NCI-H510A treated with DMSO at 0.1 percent for 48 hours (cell line): ENCODE data around the gene FUS.
A peak's percentile ranks its signal among the peaks of the same experiment; 100 is the strongest.
"Not testable (repeated sequence)": the region's sequence is repeated elsewhere in the genome, so short reads cannot be mapped to it uniquely, and the experiment has no call there.

ENCODE experiments used
- DNase-seq: peaks from one replicate; lab custom pipeline; 2025; lab: John Stamatoyannopoulos, UW

FUS gene

DNA sequence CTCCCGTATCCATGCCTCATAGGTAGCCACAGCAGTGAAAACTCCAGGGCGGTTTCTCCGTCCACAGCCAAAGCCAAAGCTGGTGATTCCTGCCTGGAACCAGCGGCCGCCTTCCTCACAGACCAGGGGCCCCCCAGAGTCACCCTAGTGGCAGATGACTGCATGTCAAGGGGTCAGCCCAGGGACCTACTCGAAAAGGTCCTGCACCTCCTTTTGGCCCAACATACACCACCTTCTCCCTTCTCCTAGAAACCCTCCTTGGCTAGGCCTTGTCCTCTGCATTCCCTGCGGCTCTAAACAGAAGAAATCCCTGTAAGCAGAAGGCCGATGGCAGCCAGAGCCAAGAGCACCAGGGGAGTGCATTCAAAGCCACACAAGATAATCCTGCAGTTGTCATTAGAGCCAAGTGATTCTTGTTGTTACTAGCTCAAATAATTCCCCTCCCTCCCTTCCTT, 36.2 kb upstream of the FUS start:
- no peak for DNase-seq

DNA sequence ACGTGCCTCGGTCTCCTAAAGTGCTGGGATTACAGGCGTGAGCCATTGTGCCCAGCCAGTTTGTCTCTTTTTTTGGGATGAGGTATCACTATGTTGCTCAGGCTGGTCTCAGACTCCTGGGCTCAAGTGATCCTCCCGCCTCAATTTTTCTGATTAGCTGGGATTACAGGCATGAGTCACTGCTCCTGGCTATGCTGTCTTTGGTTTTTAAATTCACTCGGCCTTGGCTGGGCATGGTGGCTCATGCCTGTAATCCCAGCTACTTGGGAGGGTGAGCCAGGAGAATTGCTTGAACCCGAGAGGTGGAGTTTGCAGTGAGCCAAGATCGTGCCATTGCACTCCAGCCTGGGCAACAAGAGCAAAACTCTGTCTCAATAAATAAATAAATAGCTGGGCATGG, 35.5 kb upstream of the FUS start:
- DNase-seq: not testable (repeated sequence)

DNA sequence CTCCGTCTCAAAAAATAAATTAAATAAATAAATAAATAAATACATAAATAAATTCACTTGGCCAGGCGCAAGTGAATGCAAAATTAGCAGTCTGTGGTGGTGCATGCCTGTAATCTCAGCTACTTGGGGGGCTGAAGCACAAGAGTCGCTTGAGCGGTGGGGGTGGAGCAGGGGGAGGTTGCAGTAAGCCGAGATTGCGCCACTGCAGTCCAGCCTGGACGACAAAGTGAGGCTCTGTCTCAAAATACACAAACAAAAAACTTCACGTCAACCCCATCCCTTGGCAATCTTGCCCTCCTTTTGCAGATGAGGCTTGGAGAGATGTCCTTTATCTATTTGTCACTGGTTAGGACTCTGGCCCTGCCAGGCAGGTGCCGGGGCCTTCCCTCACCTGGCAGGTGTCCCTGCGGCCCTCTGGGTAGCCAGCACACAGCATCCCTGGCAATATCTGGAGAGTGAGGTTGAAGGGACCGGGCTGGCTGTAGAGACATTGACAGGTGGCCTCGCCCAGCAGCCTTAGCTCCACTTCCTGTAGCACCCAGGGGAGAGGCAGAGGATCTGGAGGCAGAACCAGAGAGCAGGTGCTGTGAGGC, 34.4 kb upstream of the FUS start:
- peak; percentile 62 for DNase-seq

DNA sequence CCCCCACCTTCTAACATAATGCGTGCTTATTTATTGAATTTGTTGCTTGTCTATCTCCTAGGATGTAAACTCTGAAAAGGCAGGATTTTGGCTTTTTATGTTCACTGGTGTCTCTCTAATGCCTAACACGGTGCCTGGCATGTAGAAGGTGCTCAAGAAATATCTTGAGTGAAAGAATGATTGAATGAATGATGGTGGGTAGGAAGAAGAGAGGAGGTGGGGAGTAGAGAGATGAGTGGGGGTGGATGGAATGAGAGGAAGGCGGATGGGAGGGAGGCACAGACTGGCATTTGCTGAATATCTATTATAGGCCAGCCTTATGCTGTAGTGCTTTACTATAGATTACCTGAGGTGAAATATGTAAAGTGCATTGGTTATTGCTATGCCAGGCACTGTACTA, 32.4 kb upstream of the FUS start:
- no peak for DNase-seq

DNA sequence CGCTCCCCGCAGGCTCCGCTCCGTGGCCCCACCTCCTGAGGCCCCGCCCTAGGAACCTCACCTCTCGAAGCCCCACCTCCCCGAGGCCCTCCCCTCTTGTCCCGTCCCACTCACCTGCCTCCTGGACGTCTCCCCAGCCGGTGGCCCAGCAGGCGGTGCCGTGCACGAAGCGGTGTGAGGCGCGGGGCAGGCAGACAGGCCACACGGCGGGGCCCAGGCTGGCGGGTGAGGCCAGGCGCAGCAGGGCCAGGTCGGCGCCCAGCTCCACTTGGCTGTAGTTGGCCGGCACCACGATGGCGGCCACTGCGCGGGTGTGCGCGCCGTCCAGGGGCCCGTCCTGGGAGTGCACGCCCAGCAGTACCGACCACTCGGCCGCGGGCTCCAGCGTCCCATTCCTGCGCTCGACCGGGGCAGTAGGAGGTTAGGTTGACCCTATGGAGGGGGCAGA, 31.6 kb upstream of the FUS start:
- no peak for DNase-seq

DNA sequence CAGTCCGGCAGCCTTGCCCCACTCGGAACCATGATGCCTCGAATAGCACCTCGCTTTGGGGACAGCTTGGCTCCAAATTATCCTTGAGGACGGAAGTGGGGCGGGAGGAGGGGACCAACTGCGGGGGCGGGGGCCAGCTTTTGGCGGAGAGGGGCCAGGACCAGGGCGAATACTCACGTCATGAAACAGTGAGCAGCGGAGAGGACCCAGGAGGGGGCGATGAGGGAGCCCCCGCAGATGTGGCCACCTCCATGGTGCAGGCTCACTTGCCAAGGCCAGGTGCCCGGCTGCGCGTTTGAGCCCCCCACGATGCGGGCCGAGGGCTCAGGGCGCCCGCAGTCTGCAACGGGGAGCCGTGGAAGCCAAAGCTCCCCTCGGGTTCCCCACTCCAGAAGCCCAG, 31.0 kb upstream of the FUS start:
- no peak for DNase-seq

DNA sequence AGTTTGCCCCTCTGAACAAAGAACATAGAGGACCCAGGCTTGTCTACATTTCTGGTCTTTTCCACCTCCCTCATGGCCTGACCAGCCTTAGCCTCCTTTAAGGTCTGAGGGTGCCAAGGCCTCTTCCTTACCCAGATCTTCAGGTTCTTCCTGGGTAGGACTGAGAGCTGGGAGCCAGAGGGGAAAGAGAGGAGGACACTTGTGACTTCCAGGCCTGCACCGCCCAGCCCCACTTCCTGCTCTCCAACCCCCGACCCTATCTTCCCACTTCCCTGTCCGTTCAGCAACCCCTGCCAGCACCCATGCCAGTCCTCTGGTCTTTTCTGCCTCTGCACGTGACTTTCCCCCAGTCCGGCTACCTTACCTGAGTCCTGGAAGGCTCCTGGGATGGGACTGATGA, 30.6 kb upstream of the FUS start:
- no peak for DNase-seq

DNA sequence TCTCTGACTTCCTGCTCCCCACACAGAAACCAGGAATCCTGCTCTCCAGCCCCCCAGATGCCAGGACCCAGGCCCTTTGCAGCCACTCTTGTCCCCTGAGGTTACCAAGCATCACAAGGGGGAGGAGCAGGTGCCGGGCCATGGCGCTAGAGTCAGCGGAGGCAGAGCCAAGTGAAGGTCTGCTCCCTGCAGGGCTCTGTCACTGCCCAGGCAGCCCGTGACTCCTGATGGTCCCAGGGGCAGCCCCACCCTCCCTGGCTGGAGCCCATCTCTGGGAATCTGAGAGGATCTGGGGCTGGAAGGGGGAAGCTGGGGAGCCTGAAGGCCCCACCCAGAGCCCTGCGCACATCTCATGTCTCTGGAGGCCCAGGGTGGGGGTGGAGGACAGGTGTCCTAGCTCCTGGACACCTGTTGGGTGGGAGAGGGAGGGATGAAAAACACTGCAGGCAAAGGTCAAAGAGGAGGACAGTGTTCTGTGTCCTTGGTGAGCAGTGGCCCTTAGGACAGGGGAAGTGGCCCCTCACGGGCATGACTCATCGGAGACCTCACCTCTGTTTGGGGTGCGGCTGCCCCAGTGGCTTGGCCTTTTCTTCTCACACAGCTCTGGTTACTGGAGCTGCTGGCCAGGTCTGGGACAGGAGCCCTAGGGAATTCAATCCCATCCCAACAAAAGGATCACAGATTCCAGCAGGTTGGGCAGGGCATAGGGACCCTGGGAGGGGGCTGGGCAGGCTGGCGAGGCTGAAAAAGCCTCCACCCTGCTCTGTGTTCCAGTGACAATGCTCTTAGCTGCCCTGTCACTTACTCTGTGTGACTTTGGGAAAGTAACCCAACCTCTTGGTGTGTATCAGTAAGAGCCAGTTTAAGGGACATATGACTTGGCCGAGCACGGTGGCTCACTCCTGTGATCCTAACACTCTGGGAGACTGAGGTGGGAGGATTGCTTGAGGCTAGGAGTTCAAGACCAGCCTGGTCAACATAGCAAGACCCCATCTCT, 29.7 kb upstream of the FUS start, which contains the start of gene PRSS36:
TSS of gene PRSS36 (minus strand) at position 173 of the 997 bp plus-strand sequence. CDS start at position 142, 31 bp downstream.
- no peak for DNase-seq

DNA sequence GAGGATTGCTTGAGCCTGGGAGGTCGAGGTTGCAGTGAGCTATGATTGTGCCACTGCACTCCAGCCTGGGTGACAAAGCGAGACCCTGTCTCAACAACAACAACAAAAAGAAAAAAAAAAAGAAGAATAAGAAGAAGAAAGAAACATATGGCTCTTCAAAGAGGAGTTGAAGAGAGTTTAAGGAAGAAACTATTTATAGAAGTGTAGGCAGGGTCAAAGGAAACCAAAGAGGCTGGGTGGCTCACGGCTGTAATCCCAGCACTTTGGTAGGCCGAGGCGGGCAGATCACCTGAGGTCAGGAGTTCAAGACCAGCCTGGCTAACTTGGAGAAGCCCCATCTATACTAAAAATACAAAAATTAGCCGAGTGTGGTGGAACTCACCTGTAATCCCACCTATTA, 29.0 kb upstream of the FUS start:
- DNase-seq: not testable (repeated sequence)

DNA sequence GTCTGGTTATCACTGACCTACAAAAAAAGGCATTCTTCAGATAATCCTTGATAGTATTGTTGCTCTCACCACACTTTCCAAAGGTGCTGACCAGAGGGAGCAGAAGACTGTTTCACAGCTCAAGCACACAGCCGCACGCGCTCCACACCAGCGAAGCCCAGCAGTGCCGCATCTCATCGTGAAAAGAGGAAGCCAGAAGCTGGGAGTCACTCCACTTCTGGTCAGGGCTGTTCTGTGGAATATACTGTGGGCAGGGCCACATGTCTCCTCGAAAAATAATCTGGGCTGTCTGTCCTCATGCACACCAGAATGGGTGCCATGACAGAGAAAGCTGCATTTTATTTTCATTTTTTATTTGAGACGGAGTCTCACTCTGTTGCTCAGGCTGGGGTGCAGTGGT, 22.8 kb upstream of the FUS start:
- no peak for DNase-seq

DNA sequence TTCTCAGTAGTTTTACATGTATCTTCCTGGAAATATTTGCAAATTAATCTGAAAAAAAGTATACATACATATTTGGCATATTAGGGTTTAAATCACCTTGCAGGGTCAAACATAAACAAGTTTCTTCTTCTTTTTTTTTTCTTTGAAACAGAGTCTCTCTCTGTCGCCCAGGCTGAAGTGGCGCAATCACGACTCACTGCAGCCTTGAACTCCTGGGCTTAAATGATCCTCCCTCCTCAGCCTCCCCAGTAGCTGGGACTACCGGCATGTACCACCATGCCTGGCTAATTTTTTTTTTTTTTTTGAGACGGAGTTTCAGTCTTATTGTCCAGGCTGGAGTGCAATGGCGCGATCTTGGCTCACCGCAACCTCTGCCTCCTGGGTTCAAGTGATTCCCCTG, 12.6 kb upstream of the FUS start:
- DNase-seq: no peak

DNA sequence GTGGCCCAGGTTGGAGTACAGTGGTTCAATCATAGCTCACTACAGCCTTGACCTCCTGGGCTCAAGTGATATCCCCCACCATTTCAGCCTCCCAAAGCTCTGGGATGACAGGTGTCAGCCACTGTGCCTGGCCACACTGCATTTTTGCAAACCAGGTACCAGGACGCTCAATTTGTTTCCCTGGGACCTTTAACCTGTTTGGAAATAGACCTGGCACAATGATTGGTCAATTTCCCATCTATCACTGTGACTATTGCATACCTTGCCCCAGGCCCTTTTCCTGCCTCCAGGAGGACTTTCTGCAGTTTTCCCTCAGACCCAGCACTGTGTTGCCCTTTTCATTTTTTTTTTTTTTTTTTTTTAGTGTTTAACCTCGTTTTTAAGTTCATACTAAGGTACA, 11.1 kb upstream of the FUS start:
- no peak for DNase-seq

DNA sequence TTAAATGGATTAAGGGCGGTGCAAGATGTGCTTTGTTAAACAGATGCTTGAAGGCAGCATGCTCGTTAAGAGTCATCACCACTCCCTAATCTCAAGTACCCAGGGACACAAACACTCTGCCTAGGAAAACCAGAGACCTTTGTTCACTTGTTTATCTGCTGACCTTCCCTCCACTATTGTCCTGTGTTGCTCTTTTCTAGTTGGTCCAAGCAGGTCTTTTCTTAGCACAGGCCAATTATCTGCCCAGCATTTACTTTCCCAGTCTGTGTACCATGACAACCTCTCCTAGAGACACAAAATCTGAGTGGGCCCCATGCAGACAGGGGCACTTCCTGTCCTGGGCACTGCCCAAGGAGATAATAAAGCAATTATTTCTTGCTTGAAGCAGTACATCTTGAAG, 9.9 kb upstream of the FUS start:
- peak; percentile 29 for DNase-seq

DNA sequence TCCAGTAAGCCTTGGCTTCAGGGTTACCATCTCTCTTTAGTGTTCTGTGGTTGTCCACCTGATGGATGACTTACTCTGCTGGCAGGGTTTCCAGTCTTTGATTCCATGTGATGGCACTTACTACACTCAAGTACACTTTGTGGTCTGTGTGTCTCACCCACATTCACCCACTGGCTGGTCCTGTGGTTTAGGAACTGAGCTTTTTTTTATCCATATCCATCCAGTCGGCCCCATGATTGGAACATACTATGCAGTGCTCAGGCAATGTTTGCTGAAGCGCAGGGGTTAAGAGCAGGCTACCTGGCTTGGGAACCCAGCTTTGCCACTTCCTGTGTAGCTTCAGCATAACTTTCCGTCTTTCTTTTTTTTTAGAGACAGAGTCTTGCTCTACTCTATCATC, 2.8 kb upstream of the FUS start:
- DNase-seq: peak; percentile 23

DNA sequence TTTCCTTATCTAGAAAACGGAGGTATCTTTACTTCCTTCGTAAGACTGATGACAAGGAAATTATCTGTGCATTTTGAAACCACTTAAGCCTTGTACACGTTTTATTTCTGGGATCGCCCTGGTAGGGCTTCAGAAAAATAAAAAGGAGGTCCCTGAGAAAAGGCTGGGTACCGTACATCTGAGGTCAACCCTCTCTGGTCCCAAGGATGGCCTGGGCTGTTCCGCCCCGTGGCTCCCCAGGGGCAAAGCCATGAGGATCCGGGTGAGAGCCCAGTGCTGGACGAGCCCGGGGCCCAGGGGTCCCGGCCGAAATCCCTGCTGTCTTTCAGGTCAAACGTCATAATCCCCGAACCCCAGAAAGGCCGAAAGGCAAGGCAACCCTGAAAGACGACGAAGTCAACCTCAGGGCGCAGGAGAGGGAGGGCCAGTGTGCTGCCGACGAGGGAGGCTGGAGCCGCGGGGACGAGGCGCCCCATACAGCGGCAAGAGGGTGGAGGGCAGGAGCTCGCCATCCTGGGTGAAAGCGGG, 656 bp upstream of the FUS start:
- DNase-seq: no peak

DNA sequence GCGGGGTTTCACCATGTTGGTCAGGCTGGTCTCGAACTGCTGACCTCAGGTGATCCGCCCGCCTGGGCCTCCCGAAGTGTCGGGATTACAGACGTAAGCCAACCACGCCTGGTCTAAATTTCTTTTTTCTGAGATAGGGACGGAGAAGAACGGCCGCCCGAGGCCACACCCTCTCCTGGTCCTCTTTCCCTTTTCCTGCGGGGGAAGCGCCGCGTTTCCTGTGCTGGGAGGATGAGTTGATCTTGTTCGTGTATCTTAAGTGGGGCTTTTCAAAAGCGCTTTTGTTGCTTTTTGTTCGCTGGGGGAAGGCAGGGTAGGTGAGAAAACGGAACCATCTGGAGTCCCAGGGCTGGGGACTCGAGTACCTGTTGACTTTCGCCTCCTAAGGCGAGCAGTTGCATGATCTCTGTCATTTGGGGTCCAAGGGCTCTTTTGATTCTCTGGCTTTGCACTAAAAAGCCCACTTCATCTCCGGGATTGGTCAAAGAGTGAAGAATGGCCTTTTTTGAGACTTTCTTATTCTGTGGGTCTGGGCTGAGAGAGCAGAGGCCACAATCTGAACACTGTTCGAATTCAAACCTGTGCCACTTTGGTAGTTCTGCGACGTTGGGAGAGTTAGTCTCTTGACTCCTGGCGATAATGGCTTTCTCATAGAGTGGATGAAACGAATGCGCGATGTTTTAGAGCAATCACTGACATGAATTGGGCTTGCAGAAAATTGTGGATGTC, 1.3 kb downstream of the FUS start:
- no peak for DNase-seq

DNA sequence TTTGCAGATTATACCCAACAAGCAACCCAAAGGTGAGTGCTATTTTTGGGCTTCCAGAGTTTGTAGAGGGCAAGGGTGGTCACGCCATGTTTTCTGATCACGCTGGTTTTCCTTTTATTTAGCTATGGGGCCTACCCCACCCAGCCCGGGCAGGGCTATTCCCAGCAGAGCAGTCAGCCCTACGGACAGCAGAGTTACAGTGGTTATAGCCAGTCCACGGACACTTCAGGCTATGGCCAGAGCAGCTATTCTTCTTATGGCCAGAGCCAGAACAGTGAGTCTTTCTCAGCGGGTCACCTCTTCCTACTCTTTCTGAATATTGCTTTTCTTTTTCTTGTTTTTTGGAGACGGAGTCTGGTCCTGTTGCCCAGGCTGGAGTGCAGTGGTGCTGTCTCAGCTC, 2.5 kb downstream of the FUS start:
- no peak for DNase-seq

DNA sequence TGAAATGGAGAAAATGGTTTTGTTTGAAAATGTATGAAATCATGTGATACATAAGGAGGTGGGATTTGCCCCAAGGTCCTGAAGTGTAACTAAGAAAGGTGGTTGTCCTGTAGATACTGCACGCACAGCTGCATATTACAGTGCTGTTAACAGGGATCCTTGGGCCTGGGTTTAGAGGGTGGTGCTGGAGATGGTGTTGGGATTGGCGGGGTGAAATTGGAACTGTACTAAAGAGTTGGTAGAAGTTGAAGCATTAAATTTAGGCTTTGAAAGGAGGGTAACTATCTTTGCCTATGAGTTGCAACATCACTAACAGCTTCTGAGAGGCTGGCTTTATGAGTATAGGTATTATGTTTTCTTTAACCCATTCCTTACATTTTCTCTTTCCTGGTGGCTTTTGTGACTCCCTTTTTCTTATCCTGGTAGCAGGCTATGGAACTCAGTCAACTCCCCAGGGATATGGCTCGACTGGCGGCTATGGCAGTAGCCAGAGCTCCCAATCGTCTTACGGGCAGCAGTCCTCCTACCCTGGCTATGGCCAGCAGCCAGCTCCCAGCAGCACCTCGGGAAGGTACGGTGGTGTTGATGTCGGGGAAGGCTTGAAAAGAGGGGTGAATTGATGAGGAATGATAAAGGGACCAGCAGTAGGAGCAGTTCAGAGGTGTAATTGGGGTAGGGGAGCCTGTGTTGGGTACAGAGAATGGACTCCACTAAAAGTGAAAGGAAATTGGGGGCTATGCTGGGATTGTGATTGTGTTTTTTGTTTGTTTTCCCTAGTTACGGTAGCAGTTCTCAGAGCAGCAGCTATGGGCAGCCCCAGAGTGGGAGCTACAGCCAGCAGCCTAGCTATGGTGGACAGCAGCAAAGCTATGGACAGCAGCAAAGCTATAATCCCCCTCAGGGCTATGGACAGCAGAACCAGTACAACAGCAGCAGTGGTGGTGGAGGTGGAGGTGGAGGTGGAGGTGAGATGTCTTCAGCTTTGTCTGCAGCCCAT, 3.8 kb downstream of the FUS start:
- no peak for DNase-seq

DNA sequence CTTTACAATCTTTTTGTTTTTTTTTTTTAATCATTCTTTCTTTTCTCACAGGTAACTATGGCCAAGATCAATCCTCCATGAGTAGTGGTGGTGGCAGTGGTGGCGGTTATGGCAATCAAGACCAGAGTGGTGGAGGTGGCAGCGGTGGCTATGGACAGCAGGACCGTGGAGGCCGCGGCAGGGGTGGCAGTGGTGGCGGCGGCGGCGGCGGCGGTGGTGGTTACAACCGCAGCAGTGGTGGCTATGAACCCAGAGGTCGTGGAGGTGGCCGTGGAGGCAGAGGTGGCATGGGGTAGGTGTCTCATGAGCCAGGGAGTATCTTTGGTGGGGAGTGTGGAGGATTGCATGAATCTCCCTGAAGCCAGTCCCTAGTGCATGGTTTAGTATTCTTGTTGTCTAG, 4.9 kb downstream of the FUS start:
- DNase-seq: no peak

DNA sequence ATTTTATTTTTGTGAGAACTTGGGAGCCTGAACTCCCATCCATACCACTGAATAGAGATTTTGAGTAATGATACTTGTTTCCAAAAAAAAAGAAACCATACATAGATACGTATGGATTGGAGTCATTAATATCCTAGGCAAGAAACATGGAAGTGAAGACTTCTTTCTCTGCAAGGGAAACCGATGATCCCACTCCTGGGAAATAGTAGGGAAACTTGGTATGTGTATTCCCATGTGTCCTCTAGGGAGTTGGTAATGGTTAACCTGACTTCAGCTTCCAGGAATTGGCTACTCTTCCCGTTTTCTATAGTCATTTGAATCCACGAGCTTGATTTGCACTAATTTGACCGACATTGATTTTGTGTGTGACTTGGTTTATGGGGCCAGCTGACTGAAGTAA, 5.4 kb downstream of the FUS start:
- DNase-seq: no peak

DNA sequence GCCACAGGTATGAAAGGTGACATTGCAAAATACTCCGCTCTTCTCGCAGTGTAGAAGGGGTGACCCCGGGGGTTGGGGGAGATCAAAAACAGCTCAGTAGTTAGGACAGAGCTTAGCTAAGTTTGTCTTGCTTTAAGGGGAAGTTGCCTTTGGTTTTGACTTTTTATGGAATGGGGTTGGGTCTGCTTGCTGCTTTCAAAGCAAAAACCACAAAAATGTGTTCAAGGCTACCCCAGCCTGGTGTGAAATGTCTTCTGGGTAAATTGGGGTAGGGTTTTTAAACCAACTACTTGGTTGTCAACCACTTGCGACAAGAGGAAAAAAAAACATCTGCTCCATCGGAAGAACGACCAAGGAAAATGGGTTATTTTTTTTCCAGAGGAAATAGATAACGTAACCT, 6.2 kb downstream of the FUS start:
- no peak for DNase-seq
